OCI-M2 (cell line): ENCODE measurements around the gene LMCD1.
A peak's percentile ranks its signal among the peaks of the same experiment; 100 is the strongest.

Source experiments
- DNase-seq: peaks from one replicate; lab custom pipeline; 2025; ENCODE audit not compliant: unreplicated experiment; lab: John Stamatoyannopoulos, UW

The LMCD1 gene

GRCh38 chr3:8556473-8556869, 54.8 kb downstream of the LMCD1 start:
- no peak for DNase-seq

DNA sequence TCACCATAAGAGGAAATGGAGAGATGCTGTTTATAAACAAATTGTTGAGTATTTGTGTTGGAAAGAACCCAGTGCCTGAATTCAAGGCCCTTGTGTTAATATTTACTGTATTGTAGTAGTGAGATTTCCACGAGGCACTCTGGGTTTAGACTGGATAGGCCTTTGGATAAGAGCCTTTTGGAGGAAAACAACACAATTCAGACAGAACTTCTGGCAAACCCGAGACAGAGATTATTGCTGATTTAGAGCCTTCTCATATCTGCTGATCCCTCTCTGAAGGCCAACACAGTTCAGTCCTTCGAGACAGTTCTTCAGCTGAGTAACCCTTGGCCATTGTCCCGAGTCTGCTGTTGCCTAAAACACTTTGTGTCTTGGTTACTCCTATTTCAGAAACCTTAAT, 55.7 kb downstream of the LMCD1 start:
- no peak for DNase-seq

DNA sequence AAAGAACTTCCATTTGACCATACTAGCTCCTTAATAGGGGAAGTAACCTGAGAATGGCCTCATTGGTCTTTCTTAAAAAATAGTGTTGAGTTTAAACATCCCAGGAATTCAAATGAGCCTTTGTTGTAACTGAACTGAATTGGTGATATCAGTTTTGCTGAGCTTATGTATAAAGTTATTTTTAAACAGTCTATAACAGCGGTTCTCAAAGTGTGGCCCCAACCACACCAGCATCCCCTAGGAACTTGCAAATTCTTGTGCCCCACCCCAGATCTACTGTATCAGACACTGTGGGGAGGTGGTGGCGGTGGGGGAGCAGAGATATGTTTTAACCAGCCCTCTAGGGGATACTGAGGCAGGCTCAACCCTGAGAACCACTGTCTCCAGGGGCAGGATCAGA, 57.0 kb downstream of the LMCD1 start:
- DNase-seq: no peak

DNA sequence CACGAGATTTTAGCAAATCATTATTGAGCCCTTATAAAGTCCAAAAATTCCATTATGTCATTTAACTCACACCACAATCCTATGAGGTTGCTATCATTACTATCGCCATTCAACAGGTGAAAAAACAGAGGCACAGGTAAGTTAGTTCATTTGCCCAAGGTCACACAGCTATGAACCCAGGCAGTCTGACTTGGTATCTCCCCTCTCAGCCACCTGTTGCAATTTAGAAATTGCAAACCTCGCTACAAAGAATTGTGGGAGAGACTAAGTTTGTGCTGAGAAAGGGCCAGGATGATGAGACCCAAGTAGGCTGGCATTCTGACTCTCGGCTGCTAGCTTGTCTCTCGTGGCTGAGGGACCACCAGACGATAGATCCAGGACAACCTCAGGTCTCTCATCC, 57.7 kb downstream of the LMCD1 start:
- no peak for DNase-seq

DNA sequence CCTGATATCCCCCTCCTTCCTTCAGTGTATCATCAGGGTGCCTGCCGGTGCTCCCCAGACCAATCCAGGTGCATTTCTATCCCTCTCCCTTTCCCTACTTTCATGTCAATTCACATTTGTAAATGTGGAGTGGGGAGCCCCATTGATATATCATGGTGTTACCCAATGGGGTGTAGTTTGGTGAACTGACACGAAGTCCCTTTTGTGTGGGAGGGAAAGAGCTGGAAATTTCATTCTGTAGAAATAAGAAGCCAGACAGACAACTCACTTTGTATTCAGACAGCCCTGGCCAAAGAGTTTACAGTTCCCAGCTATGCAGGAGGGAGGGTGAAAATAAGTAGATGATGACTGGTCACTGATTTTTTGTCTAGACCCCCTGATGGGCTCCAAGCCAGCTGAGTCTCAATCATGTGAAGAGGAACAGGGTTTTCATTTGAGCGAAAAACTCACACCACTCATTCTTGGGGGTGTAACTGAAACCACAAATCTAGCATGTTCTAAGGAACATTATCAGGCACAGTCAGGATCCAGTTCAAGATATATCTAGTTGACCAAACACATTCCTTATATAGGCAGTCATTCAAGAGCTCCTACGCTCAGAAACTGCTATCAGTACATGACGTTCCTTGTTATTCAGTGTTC, 58.9 kb downstream of the LMCD1 start:
- DNase-seq: peak; percentile 41

DNA sequence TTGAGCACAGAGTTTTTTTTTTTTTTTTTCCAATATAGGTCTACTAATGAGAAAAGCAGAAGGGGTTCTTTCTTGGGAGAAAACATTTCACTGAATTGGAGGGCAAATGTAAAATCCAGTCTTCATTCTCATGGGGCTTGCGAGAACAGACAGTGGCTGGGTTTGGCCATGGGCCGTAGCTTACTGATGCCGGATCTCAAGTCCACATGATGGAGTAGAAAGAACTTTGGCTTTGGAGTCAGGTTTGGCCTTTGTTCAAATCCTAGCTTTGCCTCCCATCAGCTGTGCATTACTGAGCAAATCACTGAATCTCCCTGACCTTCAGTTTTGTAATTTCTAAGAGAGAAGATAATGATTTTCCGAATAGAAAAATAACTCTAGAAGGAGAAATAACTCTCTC, 59.7 kb downstream of the LMCD1 start:
- DNase-seq: no peak

DNA sequence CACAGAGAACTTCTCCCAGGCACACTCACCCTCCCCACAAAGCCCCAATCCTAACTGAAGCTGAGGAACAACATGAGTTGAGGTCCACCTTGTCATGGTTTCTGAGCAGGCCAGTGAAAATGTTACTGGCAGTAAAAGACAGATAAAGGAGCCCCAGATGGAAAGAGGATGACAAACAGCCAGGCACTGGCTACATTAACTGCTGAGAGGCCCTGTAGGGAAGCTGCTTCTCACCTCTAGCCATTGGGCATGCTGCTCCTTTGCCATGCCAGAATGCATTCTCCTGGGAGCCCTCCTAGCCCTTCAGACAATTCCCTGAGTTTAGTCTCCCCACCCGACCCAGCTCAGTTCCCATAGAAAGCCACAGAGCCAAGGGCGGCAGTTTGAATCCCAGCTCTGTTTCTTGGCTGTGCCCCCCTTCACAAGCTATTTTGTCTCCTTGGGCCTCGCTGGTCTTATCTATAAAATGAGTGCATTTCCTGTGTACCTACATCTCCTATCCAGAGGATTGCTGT, 60.5 kb downstream of the LMCD1 start:
- DNase-seq: peak; percentile 29

DNA sequence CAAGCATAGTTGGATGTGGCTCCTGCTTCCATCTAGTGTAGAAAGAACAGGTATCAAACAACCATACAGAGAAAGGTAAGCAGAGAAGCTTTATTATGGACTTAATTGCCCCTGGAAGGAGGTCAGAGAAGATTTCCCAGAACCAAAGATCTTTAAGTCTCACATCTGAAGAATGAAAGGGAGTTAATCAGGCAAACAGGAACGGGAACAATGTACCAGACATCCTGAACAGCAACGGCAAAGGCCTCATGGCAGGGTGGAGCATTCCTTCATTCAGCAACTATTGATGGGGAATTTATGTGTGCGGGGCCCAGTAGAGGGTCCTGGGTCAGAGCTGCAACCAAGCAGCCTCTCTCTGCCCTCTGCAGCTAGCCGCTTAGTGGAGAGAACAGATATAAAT, 61.5 kb downstream of the LMCD1 start:
- DNase-seq: no peak

DNA sequence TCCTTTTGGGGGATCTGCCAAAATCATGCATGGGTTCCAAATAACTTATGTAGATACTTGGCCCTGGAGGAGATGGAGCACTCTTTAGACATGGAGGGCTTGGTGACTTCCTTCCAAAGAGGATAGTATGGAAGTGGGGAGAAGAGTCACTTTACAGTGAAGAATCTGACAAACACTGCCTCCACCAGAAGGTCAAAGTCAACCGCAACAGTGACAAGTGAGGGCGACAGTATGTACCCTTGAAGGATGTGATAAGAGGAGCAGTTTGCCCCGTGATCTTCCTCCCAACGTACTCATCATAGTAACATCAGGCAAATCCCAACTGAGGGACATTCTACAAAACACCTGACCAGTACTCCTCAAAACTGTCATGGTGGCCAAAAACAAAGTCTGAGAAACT, 62.0 kb downstream of the LMCD1 start:
- no peak for DNase-seq

- no peak for DNase-seq
Measured at GRCh38 chr3:8565376-8565775, 63.8 kb downstream of the LMCD1 start.

DNA sequence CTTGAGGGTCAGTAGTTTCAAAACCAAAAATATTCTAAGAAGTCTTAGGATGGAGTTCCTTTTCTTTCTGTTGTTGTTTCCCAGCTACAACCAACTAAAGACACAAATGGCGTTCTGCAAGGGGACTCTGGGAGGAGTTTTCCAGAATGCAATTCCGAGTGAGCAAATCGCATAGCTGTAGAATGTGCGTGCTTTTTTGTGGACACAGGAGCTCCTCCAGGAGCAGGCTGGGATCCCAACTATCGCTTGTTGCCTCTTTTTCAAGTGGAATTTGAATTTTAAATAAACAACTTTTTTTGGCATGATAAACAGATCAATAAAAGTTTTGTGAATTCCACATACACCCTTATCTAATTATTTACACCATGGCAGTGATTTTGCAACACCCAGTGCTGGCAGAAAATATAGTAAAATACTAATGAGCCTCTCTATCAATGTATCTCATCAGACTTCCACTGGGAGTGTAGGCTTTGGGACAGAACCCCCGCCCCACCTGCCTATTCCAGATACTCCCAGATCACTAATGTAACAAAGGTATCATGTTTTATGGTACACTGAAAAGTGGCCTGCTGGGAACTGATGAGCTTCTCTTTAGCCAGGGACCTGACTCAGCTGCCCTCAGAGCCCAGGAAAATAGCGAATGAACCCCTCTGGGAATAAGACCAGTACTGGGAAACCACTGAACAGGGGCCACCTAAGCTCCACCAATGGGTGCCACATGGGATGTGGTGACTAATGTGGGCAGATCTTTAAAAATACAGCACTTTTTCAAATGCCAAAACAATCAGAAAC, 66.4 kb downstream of the LMCD1 start:
- no peak for DNase-seq

DNA sequence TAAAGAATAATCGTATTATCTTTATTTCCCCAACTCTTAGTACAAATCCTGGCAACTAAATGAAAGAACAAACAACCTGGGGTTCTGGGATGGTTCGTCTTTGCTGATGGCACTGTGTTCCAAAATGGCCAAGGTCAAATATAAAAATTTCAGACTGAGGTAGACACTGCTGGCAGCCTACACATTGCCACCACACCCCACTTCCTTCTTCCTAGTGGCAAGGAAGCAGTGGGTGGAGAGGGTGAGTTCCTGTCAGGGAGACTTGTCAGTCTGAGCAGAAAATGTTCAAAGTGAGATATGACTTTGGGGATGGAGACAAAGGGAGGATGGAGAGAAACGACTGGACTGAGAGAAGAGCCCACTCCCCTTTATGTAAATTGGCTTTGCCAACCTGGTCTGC, 69.6 kb downstream of the LMCD1 start:
- no peak for DNase-seq

DNA sequence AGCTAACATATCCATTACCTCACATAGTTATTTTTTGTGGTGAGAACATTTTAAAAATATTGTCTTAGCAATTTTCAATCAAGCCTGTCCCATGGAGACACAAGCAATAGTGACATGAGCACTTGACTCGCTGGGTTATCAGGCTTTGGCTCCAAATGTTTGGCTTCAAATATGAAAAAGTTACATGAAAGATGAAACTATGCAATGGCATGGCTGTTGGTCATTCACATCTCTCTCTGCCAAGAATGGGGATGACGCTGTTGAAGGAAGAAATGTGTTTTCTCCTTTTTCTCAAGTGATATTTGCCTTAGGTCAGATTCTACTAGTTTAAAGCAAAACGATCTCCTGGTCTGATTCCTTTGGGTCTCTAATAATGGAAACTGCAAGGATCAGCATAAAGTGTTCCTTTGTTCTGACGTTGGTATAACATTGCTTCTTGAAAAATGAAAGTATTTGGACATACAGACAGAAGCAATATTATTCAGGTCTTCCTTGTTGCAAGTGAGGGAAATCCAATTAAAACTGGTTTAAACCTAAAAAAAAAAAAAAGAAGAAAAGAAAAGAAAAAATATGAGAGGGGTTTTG, 71.8 kb downstream of the LMCD1 start:
- DNase-seq: no peak

DNA sequence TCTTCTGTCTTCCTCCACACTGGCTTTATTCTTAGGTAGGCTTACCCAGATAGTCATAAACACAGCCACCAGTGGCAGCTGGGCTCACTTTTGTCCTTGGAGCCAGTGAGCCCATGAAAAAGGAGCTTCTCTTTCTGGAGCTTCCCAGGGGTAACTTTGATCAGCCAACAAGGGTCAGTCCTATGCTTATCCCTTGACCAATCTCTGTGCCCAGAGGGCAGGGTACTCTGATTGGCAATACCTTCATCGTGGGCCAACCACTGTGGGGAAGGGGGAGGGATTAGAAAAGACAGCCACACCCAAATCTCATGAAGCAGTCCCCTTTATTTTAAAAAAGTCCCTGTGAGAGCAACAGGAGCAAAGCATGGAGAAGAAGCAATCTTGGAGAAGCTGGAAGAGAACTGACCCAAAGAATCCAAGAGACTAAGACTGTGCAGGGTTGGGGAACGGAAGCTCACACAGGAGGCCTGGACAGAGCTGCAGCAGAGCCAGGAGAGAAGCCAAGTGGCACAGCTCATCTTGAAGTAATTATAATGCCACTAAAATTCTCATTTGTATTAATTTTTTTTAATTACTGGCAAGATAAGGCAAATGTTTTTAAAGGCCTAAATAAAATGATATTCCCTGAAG, 72.5 kb downstream of the LMCD1 start:
- no peak for DNase-seq

- DNase-seq: no peak
Measured at GRCh38 chr3:8574670-8575322, 73.2 kb downstream of the LMCD1 start.

DNA sequence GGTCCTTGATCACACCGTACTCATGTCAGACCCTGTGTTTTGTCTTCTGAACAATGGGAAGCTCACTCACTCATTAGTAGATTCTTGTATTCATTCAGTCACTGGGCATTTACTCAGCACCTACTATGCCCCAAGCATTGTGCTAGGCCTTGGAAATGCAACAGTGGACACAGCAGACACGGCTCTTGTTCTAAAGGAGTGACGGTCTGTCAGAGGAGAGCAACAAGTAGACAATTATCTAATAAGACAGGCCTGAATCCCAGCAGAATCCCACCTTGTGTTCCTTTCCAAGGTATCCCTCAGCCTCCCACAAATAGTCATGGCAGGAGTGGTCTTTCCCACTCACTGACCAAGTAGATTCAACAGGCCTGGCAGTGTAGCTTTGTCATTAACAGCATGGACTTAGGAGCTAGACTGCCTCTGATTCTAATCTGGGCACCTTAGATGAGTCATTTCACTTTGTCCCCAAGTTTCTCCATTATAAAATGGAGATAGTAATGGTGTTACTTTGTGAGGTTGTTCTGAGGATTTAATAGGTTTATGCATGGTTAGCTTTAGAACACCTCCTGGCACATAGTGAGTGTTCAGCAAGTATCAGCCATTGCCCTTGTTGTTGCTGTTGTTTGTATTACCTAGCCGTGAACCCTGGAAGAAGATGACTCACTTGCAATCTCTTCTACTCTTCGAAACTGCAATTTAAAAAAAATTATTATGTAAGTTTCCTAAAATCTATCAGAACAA, 73.9 kb downstream of the LMCD1 start:
- DNase-seq: no peak

GRCh38 chr3:8576436-8576835, 74.8 kb downstream of the LMCD1 start:
- no peak for DNase-seq

GRCh38 chr3:8576841-8577571, 75.4 kb downstream of the LMCD1 start:
- DNase-seq: no peak

DNA sequence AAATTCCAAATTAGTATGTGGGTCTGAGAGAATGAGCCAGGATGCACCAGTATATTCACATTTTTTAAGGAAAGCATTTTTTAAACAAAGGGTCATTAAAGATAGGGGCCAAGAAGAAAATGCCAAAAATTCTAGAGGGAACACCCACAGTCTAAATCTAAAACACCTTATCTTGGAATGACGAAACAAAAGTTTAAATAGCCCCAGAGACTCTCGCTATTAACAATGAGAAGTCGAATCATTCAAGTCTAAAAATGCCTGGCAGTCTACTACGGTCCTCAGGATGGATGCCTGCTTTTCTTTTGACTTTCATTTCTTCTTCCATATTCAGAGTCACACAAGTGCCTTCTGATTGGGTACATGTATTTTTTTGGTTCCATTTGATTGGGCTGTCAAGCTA, 76.7 kb downstream of the LMCD1 start:
- DNase-seq: no peak

DNA sequence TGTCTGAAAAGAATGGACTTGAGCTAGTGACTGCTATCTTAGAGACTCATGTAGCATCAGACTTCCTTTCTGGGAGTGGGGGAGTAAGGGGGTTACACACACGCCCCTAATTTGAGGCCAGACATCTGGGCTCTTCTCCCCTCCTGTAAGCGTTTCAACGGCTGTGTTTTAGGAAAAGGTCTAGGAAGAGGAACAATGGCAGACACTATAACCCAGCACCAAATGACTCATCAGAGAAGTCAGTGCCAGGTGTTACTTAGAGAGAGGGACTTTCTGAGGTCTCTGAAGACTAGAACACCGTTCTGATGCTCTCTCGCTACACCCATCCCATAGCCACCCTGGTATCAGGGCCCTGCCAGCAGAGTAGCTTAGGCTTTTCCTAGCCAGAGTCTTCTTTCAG, 77.5 kb downstream of the LMCD1 start:
- DNase-seq: no peak
